Omental fat pad (tissue), 4 donors: ENCODE measurements around the gene ATP10D. TPM values are rescaled to one million over a fixed set of nuclear protein-coding genes. Genes with fewer than 3 reads are reported as not detected.

ENCODE experiments used
- ATAC-seq: fragments of 150-250 bp; one replicate; pipeline ENCODE4 v1.9.1; 2016; ENCODE audit warnings: mild to moderate bottlenecking, moderate library complexity; ENCODE audit not compliant: low FRiP score
- DNase-seq: peaks from one replicate; pipeline ENCODE4 v3.0.0-alpha.2; 2019; ENCODE audit warnings: low spot score
- CTCF ChIP-seq, 3 donors: fragments of 450-650 bp; IDR thresholded peaks; one replicate each; pipeline ENCODE4 v1.5.1; 2016 to 2017; ENCODE audit warnings: antibody characterized with exemption in 3 of 3, mild to moderate bottlenecking in 3 of 3, moderate library complexity in 2 of 3
- total RNA-seq, 4 donors: library from RNA; depleted of rRNA; stranded (reverse); fragments of >200 nt; gene quantifications; one replicate each; pipeline ENCODE4 v1.1.0, GENCODE V29; 2016

The ATP10D gene
- total RNA-seq, 4 donors from 2014 or later: 10.2 to 19.9 (median 13.8) TPM

GRCh38 chr4:47639531-47639930, 154.5 kb downstream of the ATP10D start:
- no peak for TF ChIP-seq CTCF (IDR thresholded peaks at IDR 0.05)
- DNase-seq (no peak), ATAC-seq (no peak)

DNA sequence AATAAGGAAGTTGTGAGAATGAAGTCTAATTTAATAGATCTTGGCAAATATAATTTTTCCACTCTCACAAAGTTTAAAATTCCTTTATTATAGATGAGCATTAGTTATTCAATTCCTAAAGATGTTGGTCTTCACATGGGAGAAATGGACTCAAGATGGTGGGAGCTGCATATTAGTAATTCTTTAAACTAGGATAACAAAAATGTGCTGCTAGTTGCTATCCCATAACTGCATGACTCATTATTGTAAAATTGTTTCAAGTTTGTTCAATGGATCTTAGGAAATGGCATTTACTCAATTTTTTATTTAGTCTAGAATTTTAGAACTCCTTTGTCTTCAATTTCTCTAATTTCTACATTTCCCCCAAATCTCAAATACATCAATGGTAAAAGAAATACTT, 155.8 kb downstream of the ATP10D start:
- no peak for TF ChIP-seq CTCF (IDR thresholded peaks at IDR 0.05)
- ATAC-seq: no peak
- DNase-seq: no peak

GRCh38 chr4:47641755-47642154, 156.7 kb downstream of the ATP10D start:
- DNase-seq (no peak), ATAC-seq (no peak)
- no peak for TF ChIP-seq CTCF (IDR thresholded peaks at IDR 0.05)

GRCh38 chr4:47642191-47642830, 157.2 kb downstream of the ATP10D start:
- no peak for TF ChIP-seq CTCF (IDR thresholded peaks at IDR 0.05)
- DNase-seq (no peak), ATAC-seq (no peak)

Other genes starting within 250 kb of the ATP10D start
- gene COMMD8, start 21.6 kb upstream of the ATP10D start, total RNA-seq: 10 to 100 TPM in 3 of 4 donors, 1 to 10 TPM in 1; 8.8 to 17.8 (median 13.6) TPM